Stomach (tissue), 9 donors: Measurements from ENCODE around the gene HOXD8. TPM values are rescaled to one million over a fixed set of nuclear protein-coding genes. Genes with fewer than 3 reads are reported as not detected.

ENCODE experiments used
- DNase-seq, 2 donors: peaks; one replicate each; pipeline versions ENCODE4 v3.0.0 to v3.0.0-alpha.2; 2013 to 2019
- H3K27ac ChIP-seq, 5 donors: fragments of 200-600 bp in 4 of 5; sonication (generic) in 4 of 5; one replicate each; pipeline ENCODE4 v1.5.1; 2013 to 2019; ENCODE audit warnings: mild to moderate bottlenecking in 1 of 5, moderate library complexity in 1 of 5
- H3K27me3 ChIP-seq, 3 donors: fragments of 200-600 bp; sonication (generic); one replicate each; pipeline ENCODE4 v1.5.1; 2017 to 2019; ENCODE audit warnings: mixed run types in 1 of 3
- H3K36me3 ChIP-seq, 4 donors: fragments of 200-600 bp; sonication (generic); 1 replicate in 3 of 4; 2 replicates in 1 of 4; pipeline ENCODE4 v1.5.1; 2016 to 2019
- H3K4me1 ChIP-seq, 4 donors: fragments of 200-600 bp; sonication (generic); one replicate each; pipeline ENCODE4 v1.5.1; 2016 to 2019
- H3K4me3 ChIP-seq, 4 donors: fragments of 200-600 bp; sonication (generic) in 3 of 4; one replicate each; pipeline ENCODE4 v1.5.1; 2016 to 2019; ENCODE audit warnings: mild to moderate bottlenecking in 1 of 4
- H3K9me3 ChIP-seq, 4 donors: fragments of 200-600 bp; sonication (generic); one replicate each; pipeline ENCODE4 v1.5.1; 2016 to 2019
- CTCF ChIP-seq, 7 experiments: fragments of 450-650 bp in 4 of 7; fragments of 200-600 bp in 3 of 7; sonication (generic) in 3 of 7; IDR thresholded peaks; one replicate each; pipeline ENCODE4 v1.5.1; 2016 to 2019; ENCODE audit warnings: antibody characterized with exemption in 7 of 7, control low read depth in 2 of 7, mild to moderate bottlenecking in 1 of 7
- EP300 ChIP-seq: sonication (generic); formaldehyde crosslinking; IDR thresholded peaks from one replicate; pipeline ENCODE4 v1.6.1; 2017; ENCODE audit warnings: antibody characterized with exemption
- POLR2A ChIP-seq, 4 donors: fragments of 450-650 bp; IDR thresholded peaks; one replicate each; pipeline ENCODE4 v1.6.1; 2016; ENCODE audit warnings: antibody characterized with exemption in 4 of 4, control low read depth in 2 of 4, mild to moderate bottlenecking in 1 of 4, moderate library complexity in 1 of 4
- POLR2AphosphoS5 ChIP-seq, 3 donors: sonication (generic); formaldehyde crosslinking; IDR thresholded peaks; one replicate each; pipeline ENCODE4 v1.6.1; 2016; ENCODE audit warnings: antibody characterized with exemption in 3 of 3
- WGBS, 5 donors: extraction: QIAGEN DNeasy Blood & Tissue Kit in 3 of 5; methylation state at CpG; one replicate each; pipeline versions ENCODE4 v1.1.5 to v1.1.7; 2013 to 2018; 5-methylcytosine and 5-hydroxymethylcytosine counted together
- intact Hi-C: fragments of 100-400 bp; cut with DNase I; formaldehyde crosslinking; loops from one replicate; pipeline ENCODE4 v1.15.1; 2023; ENCODE audit warnings: low total_unique reads
- polyA plus RNA-seq, 3 donors: library from polyadenylated mRNA; stranded (reverse); fragments of 200-250 nt; gene quantifications; one replicate each; pipeline ENCODE4 v1.2.3, GENCODE V29; 2013
- total RNA-seq, 5 donors: library from RNA; depleted of rRNA; stranded (reverse); fragments of >200 nt; gene quantifications; one replicate each; pipeline versions ENCODE4 v1.1.0 to v1.2.3, GENCODE V29; 2014 to 2016
- donor health status: healthy with polysubstance abuse.
- donor health status: Bipolar disorder and iron deficiency.
- donor health status: healthy.

The HOXD8 gene
- total and polyA plus RNA-seq, 8 donors, result 0.58 to 15.9 (median 1.8) TPM; not detected in 2

- Histone ChIP-seq H3K36me3 (no peaks in the 10 kb centered on the region), H3K27me3 (peaks cover 49 to 100% (median 100%) of the 10 kb centered on the region in 3 donors), H3K4me1 (peaks cover 13 to 51% (median 32%) of the 10 kb centered on the region in 4 donors), H3K27ac (peak overlapping the region in 1 of 5 donors; percentile 71), H3K9me3 (peaks cover 0 to 16% (median 2%) of the 10 kb centered on the region in 4 donors), H3K4me3 (no peak overlapping the region)
- intact Hi-C loops, result no loop called here
- DNase-seq, result no peak
- TF ChIP-seq POLR2AphosphoS5 (IDR thresholded peaks at IDR 0.05) (no peak), CTCF (IDR thresholded peaks at IDR 0.05) (no peak), EP300 (no peak), POLR2A (IDR thresholded peaks at IDR 0.05) (no peak)
Measured at GRCh38 chr2:176135035-176135440, 5.5 kb downstream of the HOXD8 start.

GRCh38 chr2:176136374-176137251, 7.1 kb downstream of the HOXD8 start:
- Histone ChIP-seq H3K4me3 (peak overlapping the region; percentile 38 to 50 (median 42)), H3K27ac (peak overlapping the region; percentile 54 to 71 (median 60)), H3K4me1 (peaks cover 11 to 53% (median 35%) of the 10 kb centered on the region in 4 donors), H3K36me3 (no peaks in the 10 kb centered on the region), H3K27me3 (peaks cover 39 to 100% (median 96%) of the 10 kb centered on the region in 3 donors), H3K9me3 (peaks cover 0 to 8% (median 0%) of the 10 kb centered on the region in 4 donors)
- no peak for DNase-seq
- WGBS, 5 donors, result 2 to 9% (median 5%) methylated on average over 50 to 71 of the region's 71 CpGs
- intact Hi-C loops, result no loop called here
- no peak for TF ChIP-seq POLR2A (IDR thresholded peaks at IDR 0.05)
- TF ChIP-seq CTCF (IDR thresholded peaks at IDR 0.05), result no peak
- TF ChIP-seq EP300, result no peak
- no peak for TF ChIP-seq POLR2AphosphoS5 (IDR thresholded peaks at IDR 0.05)

- H3K27ac ChIP-seq, result peak overlapping the region; percentile 54 to 71 (median 60)
- TF ChIP-seq POLR2A (IDR thresholded peaks at IDR 0.05), result no peak
- peaks cover 35 to 100% (median 95%) of the 10 kb centered on the region in 3 donors for H3K27me3 ChIP-seq
- H3K4me1 ChIP-seq, result peaks cover 11 to 49% (median 32%) of the 10 kb centered on the region in 4 donors
- peak overlapping the region; percentile 38 to 50 (median 42) for H3K4me3 ChIP-seq
- 9 to 29% (median 15%) methylated on average over 2 of the region's 2 CpGs for WGBS, 5 donors
- intact Hi-C loops, result no loop called here
- peaks cover 0 to 7% (median 0%) of the 10 kb centered on the region in 4 donors for H3K9me3 ChIP-seq
- DNase-seq, result no peak
- no peaks in the 10 kb centered on the region for H3K36me3 ChIP-seq
Measured at GRCh38 chr2:176137252-176137580, 7.7 kb downstream of the HOXD8 start.

- 30 to 42% (median 36%) methylated on average over 8 of the region's 8 CpGs for WGBS, 5 donors
- peaks cover 0 to 5% (median 0%) of the 10 kb centered on the region in 4 donors for H3K9me3 ChIP-seq
- H3K4me3 ChIP-seq, result no peak overlapping the region
- peak overlapping the region in 1 of 5 donors; percentile 71 for H3K27ac ChIP-seq
- H3K27me3 ChIP-seq, result peaks cover 28 to 100% (median 95%) of the 10 kb centered on the region in 3 donors
- H3K4me1 ChIP-seq, result peaks cover 11 to 42% (median 28%) of the 10 kb centered on the region in 4 donors
- intact Hi-C loops, result no loop called here
- no peaks in the 10 kb centered on the region for H3K36me3 ChIP-seq
- no peak for DNase-seq
- TF ChIP-seq POLR2A (IDR thresholded peaks at IDR 0.05), result no peak
- no peak for TF ChIP-seq EP300
- TF ChIP-seq POLR2AphosphoS5 (IDR thresholded peaks at IDR 0.05), result no peak
- TF ChIP-seq CTCF (IDR thresholded peaks at IDR 0.05), result no peak
Measured at GRCh38 chr2:176137906-176138305, 8.4 kb downstream of the HOXD8 start.
